GM18907 (cell line): ENCODE results near the gene AWAT1.
"Not testable (repeated sequence)": the region's sequence is repeated elsewhere in the genome, so short reads cannot be mapped to it uniquely, and the experiment has no call there.

Experiments
- ATAC-seq: cut with Tn5 transposase; IDR thresholded peaks from one replicate; pipeline ENCODE4 v1.9.1; 2021; ENCODE audit warnings: mild to moderate bottlenecking, moderate library complexity; ENCODE audit not compliant: unreplicated experiment

AWAT1 gene

GRCh38 chrX:70234355-70234754 lies at the start of gene AWAT1:
Gene AWAT1 (plus strand): TSS chrX:70234655. CDS start chrX:70234696, 41 bp downstream.
- no peak for ATAC-seq

DNA sequence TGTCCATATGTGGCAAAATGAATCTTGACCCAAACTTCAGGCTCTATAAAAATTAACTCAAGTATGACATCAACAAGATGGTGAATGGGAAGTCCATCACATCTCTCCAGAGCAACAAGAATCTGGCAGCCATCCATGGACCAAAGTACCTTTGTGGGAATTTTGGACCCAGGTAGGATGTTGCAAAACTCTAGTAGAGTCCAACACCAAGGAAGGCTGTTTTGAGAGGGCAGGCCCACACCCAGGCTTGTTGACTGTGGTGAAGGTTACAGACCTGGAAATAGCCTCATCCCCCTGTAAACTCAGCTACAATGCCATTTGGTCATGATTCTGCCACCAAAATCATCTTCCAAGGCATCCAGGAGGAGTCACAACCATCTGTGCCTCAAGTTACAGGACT lies 44.2 kb upstream of the AWAT1 start:
- ATAC-seq = no peak

GRCh38 chrX:70196961-70197720 lies 37.3 kb upstream of the AWAT1 start:
- peak; percentile 89 for ATAC-seq

GRCh38 chrX:70201732-70202131 lies 32.7 kb upstream of the AWAT1 start:
- no peak for ATAC-seq

- no peak for ATAC-seq
Measured at GRCh38 chrX:70208479-70208878, 26.0 kb upstream of the AWAT1 start.

DNA sequence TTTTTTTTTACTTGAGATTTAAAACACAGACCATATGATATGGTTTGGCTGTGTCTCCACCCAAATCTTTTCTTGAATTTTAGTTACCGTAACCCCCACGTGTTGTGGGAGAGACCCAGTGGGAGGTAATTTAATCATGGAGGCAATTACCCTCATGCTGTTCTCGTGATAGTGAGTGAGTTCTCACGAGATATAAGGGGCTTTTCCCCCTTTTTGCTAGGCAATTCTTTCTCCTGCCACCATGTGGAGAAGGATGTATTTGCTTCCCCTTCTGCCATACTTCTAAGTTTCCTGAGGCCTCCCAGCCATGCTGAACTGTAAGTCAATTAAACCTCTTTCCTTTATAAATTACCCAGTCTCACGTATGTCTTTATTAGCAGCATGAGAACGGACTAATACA lies 24.9 kb upstream of the AWAT1 start:
- not testable (repeated sequence) for ATAC-seq

- ATAC-seq = no peak
Measured at GRCh38 chrX:70219938-70220764, 14.3 kb upstream of the AWAT1 start.

DNA sequence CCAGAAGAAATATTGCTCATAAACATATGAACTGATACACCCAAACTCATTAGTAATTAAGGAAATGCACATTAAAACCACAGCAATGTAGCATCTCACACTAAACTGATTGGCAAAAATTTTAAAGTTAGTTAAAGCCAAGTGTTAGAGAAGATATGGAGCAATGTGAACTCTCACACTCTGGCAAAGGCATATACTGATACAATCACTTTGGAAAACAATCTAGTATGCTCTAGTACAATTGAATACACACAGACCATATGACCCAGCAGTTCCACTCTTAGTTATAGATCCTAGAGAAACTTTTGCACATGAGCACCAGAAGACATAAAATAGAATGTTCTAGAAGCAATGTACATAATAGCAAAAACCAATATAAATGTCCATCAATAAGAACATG lies 8.4 kb upstream of the AWAT1 start:
- no peak for ATAC-seq

- no peak for ATAC-seq
Measured at GRCh38 chrX:70226687-70227086, 7.8 kb upstream of the AWAT1 start.

DNA sequence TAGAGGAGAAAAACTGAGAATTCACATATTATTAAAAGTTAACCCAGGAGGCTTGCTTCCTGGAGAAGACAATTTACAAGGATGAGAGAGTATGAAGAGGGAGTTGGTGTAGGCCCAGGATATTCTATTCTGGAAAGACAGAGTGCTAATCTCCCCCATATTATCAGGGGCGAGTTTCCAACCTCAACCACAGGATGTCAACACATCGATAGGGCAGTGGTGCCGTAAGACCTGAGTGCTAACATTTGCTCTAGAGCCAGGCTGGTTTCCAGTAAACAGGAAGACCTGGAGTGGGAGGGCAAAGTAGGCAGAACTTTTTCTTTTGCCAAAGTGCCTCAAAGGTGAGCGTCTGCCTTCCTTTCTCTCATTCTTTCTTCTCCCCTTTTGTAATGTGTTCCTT lies 2.8 kb upstream of the AWAT1 start:
- no peak for ATAC-seq

- no peak for ATAC-seq
Measured at GRCh38 chrX:70240751-70241150, 6.3 kb downstream of the AWAT1 start.

- no peak for ATAC-seq
Measured at GRCh38 chrX:70241501-70241900, 7.0 kb downstream of the AWAT1 start.

GRCh38 chrX:70243601-70244000 lies 9.1 kb downstream of the AWAT1 start:
- not testable (repeated sequence) for ATAC-seq

GRCh38 chrX:70244881-70245280 lies 10.4 kb downstream of the AWAT1 start:
- no peak for ATAC-seq

- ATAC-seq = no peak
Measured at GRCh38 chrX:70247252-70247651, 12.8 kb downstream of the AWAT1 start.

DNA sequence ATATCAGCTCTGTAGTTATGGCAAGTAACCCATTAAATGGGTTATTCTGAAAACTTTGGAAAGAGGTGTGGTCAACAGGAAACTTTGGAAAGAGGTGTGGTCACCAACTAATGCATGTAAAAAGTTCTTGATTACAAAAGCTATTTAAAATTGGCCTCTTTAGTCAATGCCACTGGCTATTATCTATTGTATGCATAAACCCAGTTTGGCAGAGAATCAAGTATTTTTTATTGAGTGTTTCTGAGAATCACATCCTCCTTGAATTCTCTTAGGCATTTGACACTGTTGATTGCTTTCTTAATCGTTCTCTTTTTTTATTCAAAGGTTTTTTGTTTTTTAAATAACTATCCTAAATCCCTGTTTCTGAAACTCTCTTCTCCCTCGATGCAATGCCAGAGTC lies 18.0 kb downstream of the AWAT1 start:
- ATAC-seq = no peak

GRCh38 chrX:70253377-70254062 lies 19.1 kb downstream of the AWAT1 start:
- ATAC-seq = no peak

GRCh38 chrX:70254063-70254400 lies 19.6 kb downstream of the AWAT1 start:
- no peak for ATAC-seq

- no peak for ATAC-seq
Measured at GRCh38 chrX:70254909-70255308, 20.5 kb downstream of the AWAT1 start.

- no peak for ATAC-seq
Measured at GRCh38 chrX:70255452-70255851, 21.0 kb downstream of the AWAT1 start.

- no peak for ATAC-seq
Measured at GRCh38 chrX:70257423-70258288, 23.2 kb downstream of the AWAT1 start.
